ENCODE measurements around the gene MED8.

DNA sequence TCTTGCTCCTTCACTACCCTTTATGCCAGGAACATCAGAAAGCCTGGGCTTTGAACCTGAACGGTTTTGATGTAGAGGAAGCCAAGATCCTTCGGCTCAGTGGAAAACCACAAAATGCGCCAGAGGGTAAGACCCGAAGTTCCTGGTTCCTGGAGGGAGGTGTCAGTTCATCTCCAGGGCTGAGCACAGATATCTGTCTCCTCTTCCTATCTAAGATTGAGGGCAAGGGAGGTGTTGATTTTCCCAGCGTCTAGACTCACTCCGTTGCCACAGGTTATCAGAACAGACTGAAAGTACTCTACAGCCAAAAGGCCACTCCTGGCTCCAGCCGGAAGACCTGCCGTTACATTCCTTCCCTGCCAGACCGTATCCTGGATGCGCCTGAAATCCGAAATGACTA, 29.9 kb downstream of the MED8 start:
- TF ChIP-seq POLR2A (IDR thresholded peaks at IDR 0.05; ENCODE audit: low read depth, low read length) (no peak), POLR2AphosphoS5 (IDR thresholded peaks at IDR 0.05; ENCODE audit: low read depth, low read length) (no peak), TAF1 (IDR thresholded peaks at IDR 0.05; ENCODE audit: low read depth, low read length) (no peak), SPI1 (IDR thresholded peaks at IDR 0.05; ENCODE audit: low read depth, low read length) (no peak), POU2F2 (IDR thresholded peaks at IDR 0.05; ENCODE audit: low read depth, low read length) (no peak)
